Measurements from ENCODE around the gene NRP1. TPM values are rescaled to one million over a fixed set of nuclear protein-coding genes. Genes with fewer than 3 reads are reported as not detected.

Gene NRP1
- total and polyA plus RNA-seq, 4 donors, result 19.2 to 221 (median 82.2) TPM

- Histone ChIP-seq H3K4me1 (ENCODE audit: control insufficient read depth in 1 of 2, insufficient read depth in 2 of 2, low read length in 2 of 2) (peaks cover 2 to 11% of the 10 kb centered on the region in 2 donors), H3K27ac (ENCODE audit: low read depth in 1 of 2, low read length in 2 of 2) (peak overlapping the region; percentile 57 to 77), H3K9me3 (ENCODE audit: control insufficient read depth, low read length) (no peaks in the 10 kb centered on the region), H3K36me3 (ENCODE audit: control insufficient read depth in 1 of 2, insufficient read depth in 2 of 2, low read length in 1 of 2) (peaks cover 0 to 2% of the 10 kb centered on the region in 2 donors), H3K27me3 (ENCODE audit: control insufficient read depth in 1 of 2, insufficient read depth in 2 of 2, low read length in 1 of 2) (no peaks in the 10 kb centered on the region), H3K4me3 (ENCODE audit: low read length in 2 of 2) (no peak overlapping the region)
- WGBS, 2 donors, result 79 to 82% methylated on average over 6 of the region's 6 CpGs
- intact Hi-C loops (cut with DNase I), result loop anchor here (5.0 kb wide), 2 partner anchors 57 to 77 kb away; no protein-coding TSS in a partner anchor
- DNase-seq (no peak), ATAC-seq (ENCODE audit: low FRiP score) (no peak)
Measured at GRCh38 chr10:33274096-33274785, 60.2 kb downstream of the NRP1 start.

GRCh38 chr10:33273295-33274002 lies 61.0 kb downstream of the NRP1 start:
- peaks cover 0 to 2% of the 10 kb centered on the region in 2 donors for H3K36me3 ChIP-seq (ENCODE audit: control insufficient read depth in 1 of 2, insufficient read depth in 2 of 2, low read length in 1 of 2)
- H3K4me1 ChIP-seq (ENCODE audit: control insufficient read depth in 1 of 2, insufficient read depth in 2 of 2, low read length in 2 of 2), result peaks cover 2 to 9% of the 10 kb centered on the region in 2 donors
- 2 to 6% methylated on average over 19 of the region's 19 CpGs for WGBS, 2 donors
- no peaks in the 10 kb centered on the region for H3K27me3 ChIP-seq (ENCODE audit: control insufficient read depth in 1 of 2, insufficient read depth in 2 of 2, low read length in 1 of 2)
- H3K27ac ChIP-seq (ENCODE audit: low read depth in 1 of 2, low read length in 2 of 2), result peak overlapping the region; percentile 77 to 78
- no peaks in the 10 kb centered on the region for H3K9me3 ChIP-seq (ENCODE audit: control insufficient read depth, low read length)
- intact Hi-C loops (cut with DNase I), result loop anchor here (1.0 to 5.0 kb wide), 3 partner anchors 56 to 76 kb away; no protein-coding TSS in a partner anchor
- H3K4me3 ChIP-seq (ENCODE audit: low read length in 2 of 2), result peak overlapping the region in 1 of 2 donors; percentile 34
- ATAC-seq (ENCODE audit: low FRiP score), result peak; percentile 90
- DNase-seq, result peak; percentile 93 to 96

GRCh38 chr10:33272635-33273034 lies 61.8 kb downstream of the NRP1 start:
- DNase-seq, result no peak
- peaks cover 0 to 2% of the 10 kb centered on the region in 2 donors for H3K36me3 ChIP-seq (ENCODE audit: control insufficient read depth in 1 of 2, insufficient read depth in 2 of 2, low read length in 1 of 2)
- peak overlapping the region; percentile 64 to 85 for H3K27ac ChIP-seq (ENCODE audit: low read depth in 1 of 2, low read length in 2 of 2)
- H3K27me3 ChIP-seq (ENCODE audit: control insufficient read depth in 1 of 2, insufficient read depth in 2 of 2, low read length in 1 of 2), result no peaks in the 10 kb centered on the region
- 45 to 50% methylated on average over 7 of the region's 7 CpGs for WGBS, 2 donors
- ATAC-seq (ENCODE audit: low FRiP score), result no peak
- intact Hi-C loops (cut with DNase I), result loop anchor here (1.0 to 5.0 kb wide), 3 partner anchors 55 to 75 kb away; no protein-coding TSS in a partner anchor
- no peaks in the 10 kb centered on the region for H3K9me3 ChIP-seq (ENCODE audit: control insufficient read depth, low read length)
- peak overlapping the region in 1 of 2 donors; percentile 34 for H3K4me3 ChIP-seq (ENCODE audit: low read length in 2 of 2)
- H3K4me1 ChIP-seq (ENCODE audit: control insufficient read depth in 1 of 2, insufficient read depth in 2 of 2, low read length in 2 of 2), result peaks cover 2 to 9% of the 10 kb centered on the region in 2 donors

GRCh38 chr10:33271969-33272583 lies 62.4 kb downstream of the NRP1 start:
- Histone ChIP-seq H3K4me1 (ENCODE audit: control insufficient read depth in 1 of 2, insufficient read depth in 2 of 2, low read length in 2 of 2) (peaks cover 2 to 9% of the 10 kb centered on the region in 2 donors), H3K36me3 (ENCODE audit: control insufficient read depth in 1 of 2, insufficient read depth in 2 of 2, low read length in 1 of 2) (peaks cover 0 to 2% of the 10 kb centered on the region in 2 donors), H3K9me3 (ENCODE audit: control insufficient read depth, low read length) (no peaks in the 10 kb centered on the region), H3K27ac (ENCODE audit: low read depth in 1 of 2, low read length in 2 of 2) (no peak overlapping the region), H3K27me3 (ENCODE audit: control insufficient read depth in 1 of 2, insufficient read depth in 2 of 2, low read length in 1 of 2) (no peaks in the 10 kb centered on the region), H3K4me3 (ENCODE audit: low read length in 2 of 2) (no peak overlapping the region)
- ATAC-seq (ENCODE audit: low FRiP score) (no peak), DNase-seq (no peak)
- 21 to 27% methylated on average over 4 of the region's 4 CpGs for WGBS, 2 donors
- intact Hi-C loops (cut with DNase I), result loop anchor here (5.0 kb wide), 2 partner anchors 55 to 75 kb away; no protein-coding TSS in a partner anchor

- 97% methylated on average over 1 of the region's 1 CpG for WGBS, 2 donors
- no peak for ATAC-seq (ENCODE audit: low FRiP score)
- Histone ChIP-seq H3K36me3 (ENCODE audit: control insufficient read depth in 1 of 2, insufficient read depth in 2 of 2, low read length in 1 of 2) (peaks cover 0 to 2% of the 10 kb centered on the region in 2 donors), H3K4me3 (ENCODE audit: low read length in 2 of 2) (no peak overlapping the region), H3K9me3 (ENCODE audit: control insufficient read depth, low read length) (no peaks in the 10 kb centered on the region), H3K27me3 (ENCODE audit: control insufficient read depth in 1 of 2, insufficient read depth in 2 of 2, low read length in 1 of 2) (no peaks in the 10 kb centered on the region), H3K27ac (ENCODE audit: low read depth in 1 of 2, low read length in 2 of 2) (no peak overlapping the region), H3K4me1 (ENCODE audit: control insufficient read depth in 1 of 2, insufficient read depth in 2 of 2, low read length in 2 of 2) (peaks cover 2 to 5% of the 10 kb centered on the region in 2 donors)
- DNase-seq, result no peak
- intact Hi-C loops (cut with DNase I), result loop anchor here (5.0 kb wide), 2 partner anchors 54 to 74 kb away; no protein-coding TSS in a partner anchor
Measured at GRCh38 chr10:33270971-33271370, 63.5 kb downstream of the NRP1 start.

- Histone ChIP-seq H3K4me3 (ENCODE audit: low read length in 2 of 2) (no peak overlapping the region), H3K36me3 (ENCODE audit: control insufficient read depth in 1 of 2, insufficient read depth in 2 of 2, low read length in 1 of 2) (peaks cover 0 to 2% of the 10 kb centered on the region in 2 donors), H3K27ac (ENCODE audit: low read depth in 1 of 2, low read length in 2 of 2) (no peak overlapping the region), H3K9me3 (ENCODE audit: control insufficient read depth, low read length) (no peaks in the 10 kb centered on the region), H3K4me1 (ENCODE audit: control insufficient read depth in 1 of 2, insufficient read depth in 2 of 2, low read length in 2 of 2) (peaks cover 0 to 4% of the 10 kb centered on the region in 2 donors), H3K27me3 (ENCODE audit: control insufficient read depth in 1 of 2, insufficient read depth in 2 of 2, low read length in 1 of 2) (no peaks in the 10 kb centered on the region)
- intact Hi-C loops (cut with DNase I), result no loop called here
- ATAC-seq (ENCODE audit: low FRiP score), result no peak
- DNase-seq, result no peak
- 91 to 95% methylated on average over 5 of the region's 5 CpGs for WGBS, 2 donors
Measured at GRCh38 chr10:33267708-33268107, 66.8 kb downstream of the NRP1 start.

GRCh38 chr10:33265621-33266020 lies 68.8 kb downstream of the NRP1 start:
- no peak for DNase-seq
- ATAC-seq (ENCODE audit: low FRiP score), result no peak
- no peaks in the 10 kb centered on the region for H3K4me1 ChIP-seq (ENCODE audit: control insufficient read depth in 1 of 2, insufficient read depth in 2 of 2, low read length in 2 of 2)
- H3K27me3 ChIP-seq (ENCODE audit: control insufficient read depth in 1 of 2, insufficient read depth in 2 of 2, low read length in 1 of 2), result no peaks in the 10 kb centered on the region
- H3K36me3 ChIP-seq (ENCODE audit: control insufficient read depth in 1 of 2, insufficient read depth in 2 of 2, low read length in 1 of 2), result peaks cover 0 to 2% of the 10 kb centered on the region in 2 donors
- intact Hi-C loops (cut with DNase I), result no loop called here
- H3K4me3 ChIP-seq (ENCODE audit: low read length in 2 of 2), result no peak overlapping the region
- WGBS, 2 donors, result 63 to 67% methylated on average over 4 of the region's 4 CpGs
- H3K9me3 ChIP-seq (ENCODE audit: control insufficient read depth, low read length), result no peaks in the 10 kb centered on the region
- no peak overlapping the region for H3K27ac ChIP-seq (ENCODE audit: low read depth in 1 of 2, low read length in 2 of 2)

- WGBS, 2 donors, result 82 to 84% methylated on average over 4 of the region's 4 CpGs
- H3K27ac ChIP-seq (ENCODE audit: low read depth in 1 of 2, low read length in 2 of 2), result no peak overlapping the region
- no peaks in the 10 kb centered on the region for H3K27me3 ChIP-seq (ENCODE audit: control insufficient read depth in 1 of 2, insufficient read depth in 2 of 2, low read length in 1 of 2)
- intact Hi-C loops (cut with DNase I), result no loop called here
- no peaks in the 10 kb centered on the region for H3K36me3 ChIP-seq (ENCODE audit: control insufficient read depth in 1 of 2, insufficient read depth in 2 of 2, low read length in 1 of 2)
- H3K4me3 ChIP-seq (ENCODE audit: low read length in 2 of 2), result no peak overlapping the region
- no peaks in the 10 kb centered on the region for H3K4me1 ChIP-seq (ENCODE audit: control insufficient read depth in 1 of 2, insufficient read depth in 2 of 2, low read length in 2 of 2)
- DNase-seq, result no peak
- ATAC-seq (ENCODE audit: low FRiP score), result no peak
- no peaks in the 10 kb centered on the region for H3K9me3 ChIP-seq (ENCODE audit: control insufficient read depth, low read length)
Measured at GRCh38 chr10:33263453-33263852, 71.0 kb downstream of the NRP1 start.
